Common myeloid progenitor, CD34-positive (primary cell): Measurements from ENCODE around the gene MMD.
"Not testable (repeated sequence)": the region's sequence is repeated elsewhere in the genome, so short reads cannot be mapped to it uniquely, and the experiment has no call there.

Experiments used
- CTCF ChIA-PET: fragments of 350-600 bp; sonication (Branson Sonifier 250); formaldehyde crosslinking; loops from one replicate; lab custom pipeline; 2021; ENCODE audit warnings: antibody characterized with exemption; lab: Charles Lee
- POLR2A ChIA-PET: fragments of 350-600 bp; sonication (Branson Sonifier 250); formaldehyde crosslinking; loops from one replicate; lab custom pipeline; 2021; ENCODE audit warnings: antibody characterized with exemption; lab: Charles Lee
- DNase-seq, 3 donors: peaks; one replicate each; pipeline versions ENCODE4 v3.0.0 to v3.0.0-alpha.2; 2013
- H3K27ac ChIP-seq, 2 experiments: 1 replicate in 1 of 2; 2 replicates in 1 of 2; pipeline ENCODE4 v1.7.0; 2013; ENCODE audit warnings: inconsistent platforms in 2 of 2, low read length in 2 of 2, mild to moderate bottlenecking in 2 of 2, low read depth in 1 of 2, moderate library complexity in 1 of 2; ENCODE audit not compliant: severe bottlenecking in 2 of 2, insufficient read depth in 1 of 2, poor library complexity in 1 of 2
- H3K27me3 ChIP-seq, 5 experiments: replicated peaks in 2 of 5; 1 replicate in 3 of 5; 2 replicates in 2 of 5; pipeline versions ENCODE4 v1.6.1 to v1.7.0; 2013; ENCODE audit warnings: low read length in 4 of 5, mild to moderate bottlenecking in 2 of 5, moderate library complexity in 2 of 5, inconsistent platforms in 1 of 5; ENCODE audit not compliant: insufficient read depth in 5 of 5, control insufficient read depth in 4 of 5
- H3K36me3 ChIP-seq, 4 experiments: 1 replicate in 2 of 4; 2 replicates in 2 of 4; pipeline versions ENCODE4 v1.6.1 to v1.7.0; 2013; ENCODE audit warnings: low read length in 3 of 4, control low read depth in 1 of 4, mild to moderate bottlenecking in 1 of 4; ENCODE audit not compliant: control insufficient read depth in 4 of 4, insufficient read depth in 4 of 4
- H3K4me1 ChIP-seq, 4 experiments: 1 replicate in 3 of 4; 2 replicates in 1 of 4; pipeline versions ENCODE4 v1.6.1 to v1.7.1; 2013; ENCODE audit warnings: low read length in 3 of 4, mild to moderate bottlenecking in 3 of 4, control low read depth in 1 of 4, inconsistent platforms in 1 of 4, moderate library complexity in 1 of 4; ENCODE audit not compliant: control insufficient read depth in 4 of 4, insufficient read depth in 4 of 4; ENCODE audit errors: control extremely low read depth in 1 of 4
- H3K4me3 ChIP-seq, 7 experiments: 1 replicate in 4 of 7; 2 replicates in 3 of 7; pipeline versions ENCODE4 v1.5.1 to v1.7.0; 2013; ENCODE audit warnings: mild to moderate bottlenecking in 7 of 7, low read length in 6 of 7, moderate library complexity in 6 of 7, inconsistent platforms in 2 of 7, low read depth in 2 of 7, control low read depth in 1 of 7; ENCODE audit not compliant: insufficient read depth in 4 of 7, control insufficient read depth in 1 of 7; ENCODE audit errors: extremely low read depth in 1 of 7
- H3K9me3 ChIP-seq, 5 experiments: 1 replicate in 4 of 5; 2 replicates in 1 of 5; pipeline versions ENCODE4 v1.6.1 to v1.7.1; 2013; ENCODE audit warnings: low read length in 4 of 5, mild to moderate bottlenecking in 2 of 5, inconsistent platforms in 1 of 5, low read depth in 1 of 5, moderate library complexity in 1 of 5; ENCODE audit not compliant: control insufficient read depth in 4 of 5, insufficient read depth in 2 of 5; ENCODE audit errors: control extremely low read depth in 1 of 5
- WGBS: methylation state at CpG from one replicate; pipeline ENCODE4 v1.1.5; 2013; ENCODE audit not compliant: insufficient coverage; 5-methylcytosine and 5-hydroxymethylcytosine counted together

Gene MMD

DNA sequence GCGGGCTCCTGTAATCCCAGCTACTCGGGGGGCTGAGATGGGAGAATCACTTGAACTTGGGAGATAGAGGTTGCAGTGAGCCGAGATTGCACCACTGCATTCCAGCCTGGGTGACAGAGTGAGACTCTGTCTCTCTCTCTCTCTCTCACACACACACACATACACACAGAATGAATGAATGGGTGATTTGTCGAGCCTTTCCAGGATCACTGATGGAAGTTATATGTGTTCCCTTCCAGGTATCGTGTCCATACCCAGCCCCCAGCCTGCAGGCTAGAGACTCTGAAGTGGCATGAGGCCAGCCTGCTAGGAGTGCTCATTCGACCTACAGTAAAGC lies 1.2 kb upstream of the MMD start:
- ChIA-PET POLR2A (interaction anchor here (1.5 kb wide), 1 partner anchor 27 kb away, joined by 3 read pairs; no protein-coding TSS in a partner anchor), CTCF (interaction anchor here (1.0 kb wide), 1 partner anchor 10 kb away, joined by 3 read pairs; no protein-coding TSS in a partner anchor)
- not testable (repeated sequence) for H3K27ac ChIP-seq, H3K36me3 ChIP-seq, H3K4me3 ChIP-seq, DNase-seq, H3K9me3 ChIP-seq, H3K27me3 ChIP-seq
- 96% methylated on average over 4 of the region's 6 CpGs for WGBS
- peaks cover 12 to 28% (median 22%) of the 10 kb centered on the region in 4 experiments for H3K4me1 ChIP-seq

DNA sequence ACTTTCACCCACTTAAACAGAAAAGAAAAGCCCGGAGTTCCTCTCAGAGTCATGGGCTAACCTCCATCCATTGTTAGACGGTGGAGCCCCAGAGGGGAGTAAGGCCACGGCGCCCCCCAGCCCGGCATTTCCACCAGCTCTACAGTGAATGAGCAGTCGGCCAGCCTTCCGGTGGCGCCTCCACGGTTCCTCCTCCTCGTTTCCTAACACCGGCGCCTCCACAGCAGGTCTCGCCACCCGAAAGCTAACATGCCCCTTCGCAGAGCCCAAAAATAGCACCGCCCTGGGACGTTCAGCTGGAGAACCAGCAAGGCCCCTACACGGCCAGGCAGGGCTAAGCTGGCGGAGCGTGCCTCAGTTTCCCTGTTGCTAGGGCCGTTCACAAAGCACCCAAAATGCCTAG lies 858 bp downstream of the MMD start:
- DNase-seq, result peak; percentile 28 to 48 (median 36)
- H3K27me3 ChIP-seq, result no peaks in the 10 kb centered on the region
- peaks cover 0 to 8% (median 0%) of the 10 kb centered on the region in 4 experiments for H3K36me3 ChIP-seq
- H3K9me3 ChIP-seq, result peaks cover 0 to 4% (median 0%) of the 10 kb centered on the region in 5 experiments
- CTCF ChIA-PET, result interaction anchor here (1.4 to 1.9 kb wide), 2 partner anchors 10 to 92 kb away, joined by 4 to 5 read pairs; no protein-coding TSS in a partner anchor
- H3K4me1 ChIP-seq, result peaks cover 12 to 33% (median 22%) of the 10 kb centered on the region in 4 experiments
- WGBS, result 0% methylated on average over 17 of the region's 21 CpGs
- H3K4me3 ChIP-seq, result peak overlapping the region; percentile 60 to 98 (median 87)
- peak overlapping the region in 1 of 2 experiments; percentile 83 for H3K27ac ChIP-seq
- POLR2A ChIA-PET, result no interaction called here

DNA sequence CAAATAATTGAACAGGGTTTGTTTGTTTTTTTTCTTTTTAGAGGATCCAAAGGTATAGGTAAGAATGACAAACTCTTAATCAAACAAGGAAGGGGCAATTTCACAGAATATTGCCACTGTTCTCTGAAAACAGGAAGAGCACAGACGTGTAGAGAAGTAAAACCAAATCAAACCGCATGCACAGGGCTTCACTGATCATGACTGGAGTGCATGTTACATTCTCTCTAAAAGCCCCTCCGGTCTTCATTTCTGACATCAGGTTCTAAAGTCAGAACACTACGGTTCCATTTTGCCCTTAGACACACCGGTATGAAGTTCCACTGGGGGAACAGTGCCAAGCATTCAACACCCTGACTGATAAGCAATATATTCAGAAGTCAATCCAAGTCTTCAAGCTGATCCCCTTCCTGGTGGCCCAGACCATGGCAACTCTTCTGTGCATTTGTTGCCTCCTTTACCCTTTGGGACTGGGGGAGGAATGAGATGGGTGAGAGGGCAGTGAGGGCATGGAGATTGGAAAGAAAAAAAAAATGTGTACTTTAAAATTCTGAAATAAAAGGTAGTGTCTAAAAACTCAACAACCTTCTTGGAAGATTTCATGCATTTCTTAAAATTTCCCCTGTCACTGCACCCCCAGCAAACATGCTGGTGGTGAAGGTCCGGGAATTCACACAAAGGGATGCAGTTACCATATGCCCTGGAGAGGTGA lies 1.4 kb downstream of the MMD start:
- Histone ChIP-seq H3K4me1 (peaks cover 12 to 33% (median 22%) of the 10 kb centered on the region in 4 experiments), H3K4me3 (peak overlapping the region; percentile 60 to 98 (median 87)), H3K27me3 (no peaks in the 10 kb centered on the region), H3K9me3 (peaks cover 0 to 4% (median 0%) of the 10 kb centered on the region in 5 experiments), H3K36me3 (peaks cover 0 to 8% (median 0%) of the 10 kb centered on the region in 4 experiments), H3K27ac (peak overlapping the region in 1 of 2 experiments; percentile 83)
- 0% methylated on average over 3 of the region's 6 CpGs for WGBS
- CTCF ChIA-PET, result interaction anchor here (0.8 to 1.9 kb wide), 3 partner anchors 9 to 94 kb away, joined by 3 to 5 read pairs (median 4); no protein-coding TSS in a partner anchor
- POLR2A ChIA-PET, result interaction anchor here (0.7 kb wide), 1 partner anchor 10 kb away, joined by 3 read pairs; no protein-coding TSS in a partner anchor
- DNase-seq, result peak; percentile 38 to 87 (median 81)

DNA sequence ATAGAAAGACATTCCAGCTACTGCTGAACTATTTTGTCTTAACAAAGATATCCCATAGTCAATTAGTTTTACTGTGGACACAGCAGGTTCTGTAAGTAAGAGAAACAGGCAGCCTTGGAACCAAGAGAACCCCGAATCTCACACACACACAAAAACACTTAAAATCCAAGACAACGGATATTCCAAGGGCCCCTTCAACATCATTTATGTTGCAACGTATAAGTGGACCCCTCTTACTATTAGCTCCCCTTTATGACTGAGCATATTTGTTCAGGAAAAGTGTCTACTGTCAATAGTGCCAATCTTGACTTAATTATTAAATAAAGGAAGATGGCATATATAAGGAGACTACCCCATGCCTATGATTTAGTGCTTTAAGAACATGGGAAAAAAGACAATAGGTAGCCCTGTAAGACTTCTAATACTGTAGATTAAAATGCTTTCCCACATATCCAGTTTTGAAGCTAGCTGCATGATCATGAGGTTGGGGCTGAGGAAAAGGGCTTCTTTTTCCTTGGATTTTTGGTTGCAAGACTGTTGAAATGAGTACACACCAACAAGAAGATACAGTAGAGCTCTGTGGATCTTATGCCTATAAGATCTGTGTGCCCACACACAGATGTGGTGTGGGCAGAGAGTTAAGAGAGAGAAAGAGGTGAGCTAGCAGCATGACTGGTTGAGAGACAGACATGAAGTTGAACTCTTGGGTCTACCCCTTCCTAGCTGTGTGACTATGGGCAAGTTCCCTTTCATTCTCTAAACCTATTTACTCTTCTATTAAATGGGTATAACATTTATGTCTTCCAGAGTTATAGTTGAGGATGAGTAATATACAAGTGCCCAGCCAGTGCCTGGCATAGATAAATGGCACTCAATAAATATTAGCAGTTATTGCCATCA lies 3.0 kb downstream of the MMD start:
- Histone ChIP-seq H3K27ac (no peak overlapping the region), H3K36me3 (peaks cover 0 to 14% (median 4%) of the 10 kb centered on the region in 4 experiments), H3K4me3 (no peak overlapping the region), H3K9me3 (peaks cover 0 to 4% (median 0%) of the 10 kb centered on the region in 5 experiments), H3K27me3 (no peaks in the 10 kb centered on the region), H3K4me1 (peaks cover 12 to 33% (median 22%) of the 10 kb centered on the region in 4 experiments)
- 100% methylated on average over 1 of the region's 3 CpGs for WGBS
- POLR2A ChIA-PET, result interaction anchor here (0.6 kb wide), 1 partner anchor 427 kb away, joined by 6 read pairs; no protein-coding TSS in a partner anchor
- no peak for DNase-seq
- CTCF ChIA-PET, result interaction anchor here (1.5 kb wide), 1 partner anchor 96 kb away, joined by 5 read pairs; no protein-coding TSS in a partner anchor

DNA sequence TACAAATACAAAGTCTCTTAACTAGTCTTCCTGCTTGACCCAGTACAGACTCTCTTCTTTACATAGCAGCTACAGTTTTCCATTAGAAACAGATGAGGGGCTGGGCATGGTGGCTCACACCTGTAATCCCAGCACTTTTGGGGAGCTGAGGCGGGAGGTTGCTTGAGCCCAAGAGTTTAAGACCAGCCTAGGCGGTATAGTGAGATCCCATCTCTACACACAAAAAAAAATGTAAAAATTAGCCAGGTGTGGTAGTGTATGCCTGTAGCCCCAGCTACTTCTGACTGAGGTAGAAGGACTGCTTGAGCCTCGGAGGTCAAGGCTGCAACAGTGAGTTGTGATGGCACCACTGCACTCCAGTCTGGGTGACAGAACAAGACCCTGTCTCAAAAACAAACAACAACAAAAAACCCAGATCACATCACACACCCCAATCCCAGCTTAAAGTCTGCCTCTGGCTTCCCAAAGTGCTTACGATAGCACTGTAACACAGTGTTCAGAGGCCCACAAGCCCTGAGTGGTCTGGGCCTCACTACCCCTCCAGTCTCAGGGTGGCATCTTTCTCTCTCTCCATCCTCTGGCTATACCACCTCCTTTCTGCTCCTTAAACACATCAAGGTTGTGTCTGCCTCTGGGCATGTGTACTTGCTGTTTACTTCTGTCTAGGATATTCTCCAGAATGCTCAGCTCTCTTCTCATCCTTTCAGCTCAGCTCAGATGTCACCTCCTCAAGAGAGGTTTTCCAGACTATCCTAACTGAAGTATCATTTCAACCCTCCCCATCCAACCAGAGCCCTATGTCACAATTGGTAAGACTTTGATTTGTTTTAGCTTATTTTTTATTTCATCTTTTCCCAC lies 4.0 kb downstream of the MMD start:
- H3K9me3 ChIP-seq, result peaks cover 0 to 4% (median 0%) of the 10 kb centered on the region in 5 experiments
- no peak overlapping the region for H3K4me3 ChIP-seq
- CTCF ChIA-PET, result interaction anchor here (1.5 kb wide), 1 partner anchor 97 kb away, joined by 5 read pairs; no protein-coding TSS in a partner anchor
- POLR2A ChIA-PET, result interaction anchor here (1.1 kb wide), 1 partner anchor 38 kb away, joined by 3 read pairs; no protein-coding TSS in a partner anchor
- H3K36me3 ChIP-seq, result peaks cover 0 to 21% (median 7%) of the 10 kb centered on the region in 4 experiments
- no peak overlapping the region for H3K27ac ChIP-seq
- peaks cover 12 to 33% (median 22%) of the 10 kb centered on the region in 4 experiments for H3K4me1 ChIP-seq
- no peak for DNase-seq
- no peaks in the 10 kb centered on the region for H3K27me3 ChIP-seq
- 100% methylated on average over 2 of the region's 4 CpGs for WGBS
